ENCODE data around the gene SLC16A6. TPM values are rescaled to one million over a fixed set of nuclear protein-coding genes. Genes with fewer than 3 reads are reported as not detected.
"Not testable (repeated sequence)": the region's sequence is repeated elsewhere in the genome, so short reads cannot be mapped to it uniquely, and the experiment has no call there.

The SLC16A6 gene
- polyA plus RNA-seq, 3 donors = 12.3 to 24.7 (median 14.0) TPM

GRCh38 chr17:68288375-68288774 is 2.6 kb downstream of the SLC16A6 start:
- H3K27me3 ChIP-seq (ENCODE audit: control insufficient read depth in 2 of 2, insufficient read depth in 2 of 2, low read length in 2 of 2) = no peaks in the 10 kb centered on the region
- H3K27me3 Mint-ChIP-seq (ENCODE audit: low read depth in 3 of 3) = peaks cover 0 to 2% (median 0%) of the 10 kb centered on the region in 3 donors
- H3K4me1 ChIP-seq (ENCODE audit: control insufficient read depth in 1 of 2, insufficient read depth in 2 of 2, low read length in 2 of 2) = peaks cover 44 to 53% of the 10 kb centered on the region in 2 donors
- no CpG with 5 or more reads among the region's 5 CpGs for WGBS (ENCODE audit: insufficient coverage)
- H3K9me3 ChIP-seq (replicated peaks in 1 of 2; ENCODE audit: control insufficient read depth in 1 of 2, insufficient read depth in 1 of 2, low read length in 2 of 2) = no peaks in the 10 kb centered on the region
- H3K79me2 ChIP-seq (ENCODE audit: insufficient read depth, low read length) = peaks cover 74% of the 10 kb centered on the region
- H3K27ac Mint-ChIP-seq = peak overlapping the region; percentile 96 to 100 (median 99)
- H4K20me1 ChIP-seq (ENCODE audit: insufficient read depth, low read length) = peaks cover 21% of the 10 kb centered on the region
- intact Hi-C loops (cut with micrococcal nuclease) = no loop called here
- DNase-seq = peak; percentile 87 to 93 (median 88)
- H3K27ac ChIP-seq (ENCODE audit: low read depth in 1 of 2, low read length in 2 of 2) = peak overlapping the region; percentile 97 to 100
- H3K4me1 Mint-ChIP-seq = peaks cover 41% of the 10 kb centered on the region
- H3K36me3 Mint-ChIP-seq = peaks cover 27 to 48% of the 10 kb centered on the region in 2 donors
- H2AFZ ChIP-seq (ENCODE audit: insufficient read depth, low read depth, low read length, poor library complexity, severe bottlenecking) = no peak overlapping the region
- H3K9ac ChIP-seq (ENCODE audit: insufficient read depth, low read length, poor library complexity, severe bottlenecking) = peak overlapping the region; percentile 100
- peaks cover 20 to 33% of the 10 kb centered on the region in 2 donors for H3K36me3 ChIP-seq (replicated peaks in 1 of 2; ENCODE audit: control insufficient read depth in 1 of 2, insufficient read depth in 2 of 2, low read length in 2 of 2)
- TF ChIP-seq, protein P1, sequence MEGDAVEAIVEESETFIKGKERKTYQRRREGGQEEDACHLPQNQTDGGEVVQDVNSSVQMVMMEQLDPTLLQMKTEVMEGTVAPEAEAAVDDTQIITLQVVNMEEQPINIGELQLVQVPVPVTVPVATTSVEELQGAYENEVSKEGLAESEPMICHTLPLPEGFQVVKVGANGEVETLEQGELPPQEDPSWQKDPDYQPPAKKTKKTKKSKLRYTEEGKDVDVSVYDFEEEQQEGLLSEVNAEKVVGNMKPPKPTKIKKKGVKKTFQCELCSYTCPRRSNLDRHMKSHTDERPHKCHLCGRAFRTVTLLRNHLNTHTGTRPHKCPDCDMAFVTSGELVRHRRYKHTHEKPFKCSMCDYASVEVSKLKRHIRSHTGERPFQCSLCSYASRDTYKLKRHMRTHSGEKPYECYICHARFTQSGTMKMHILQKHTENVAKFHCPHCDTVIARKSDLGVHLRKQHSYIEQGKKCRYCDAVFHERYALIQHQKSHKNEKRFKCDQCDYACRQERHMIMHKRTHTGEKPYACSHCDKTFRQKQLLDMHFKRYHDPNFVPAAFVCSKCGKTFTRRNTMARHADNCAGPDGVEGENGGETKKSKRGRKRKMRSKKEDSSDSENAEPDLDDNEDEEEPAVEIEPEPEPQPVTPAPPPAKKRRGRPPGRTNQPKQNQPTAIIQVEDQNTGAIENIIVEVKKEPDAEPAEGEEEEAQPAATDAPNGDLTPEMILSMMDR (IDR thresholded peaks at IDR 0.05) = no peak
- H3K9me3 Mint-ChIP-seq = peaks cover 0 to 2% (median 0%) of the 10 kb centered on the region in 7 donors
- peak overlapping the region; percentile 79 for H3K4me2 ChIP-seq (replicated peaks; ENCODE audit: extremely low read depth, low read length, poor library complexity, severe bottlenecking)
- peak overlapping the region; percentile 22 to 97 (median 87) for H3K4me3 ChIP-seq (replicated peaks in 1 of 3; ENCODE audit: low read depth in 2 of 3, low read length in 3 of 3)
- H3K4me3 Mint-ChIP-seq = peak overlapping the region; percentile 97 to 99

- H3K4me3 ChIP-seq (replicated peaks in 1 of 3; ENCODE audit: low read depth in 2 of 3, low read length in 3 of 3); H3K27me3 Mint-ChIP-seq (ENCODE audit: low read depth in 3 of 3); H3K4me2 ChIP-seq (replicated peaks; ENCODE audit: extremely low read depth, low read length, poor library complexity, severe bottlenecking); DNase-seq; H3K27ac Mint-ChIP-seq; H3K9ac ChIP-seq (ENCODE audit: insufficient read depth, low read length, poor library complexity, severe bottlenecking); H3K4me3 Mint-ChIP-seq; H3K4me1 Mint-ChIP-seq; intact Hi-C loops (cut with micrococcal nuclease); H3K27ac ChIP-seq (ENCODE audit: low read depth in 1 of 2, low read length in 2 of 2); H3K9me3 ChIP-seq (replicated peaks in 1 of 2; ENCODE audit: control insufficient read depth in 1 of 2, insufficient read depth in 1 of 2, low read length in 2 of 2); H3K4me1 ChIP-seq (ENCODE audit: control insufficient read depth in 1 of 2, insufficient read depth in 2 of 2, low read length in 2 of 2); H3K27me3 ChIP-seq (ENCODE audit: control insufficient read depth in 2 of 2, insufficient read depth in 2 of 2, low read length in 2 of 2); H2AFZ ChIP-seq (ENCODE audit: insufficient read depth, low read depth, low read length, poor library complexity, severe bottlenecking): not testable (repeated sequence)
- Histone ChIP-seq H4K20me1 (ENCODE audit: insufficient read depth, low read length) (peaks cover 77% of the 10 kb centered on the region), H3K36me3 (replicated peaks in 1 of 2; ENCODE audit: control insufficient read depth in 1 of 2, insufficient read depth in 2 of 2, low read length in 2 of 2) (peaks cover 62 to 92% of the 10 kb centered on the region in 2 donors), H3K79me2 (ENCODE audit: insufficient read depth, low read length) (peaks cover 71% of the 10 kb centered on the region)
- no CpG with 5 or more reads among the region's 6 CpGs for WGBS (ENCODE audit: insufficient coverage)
- Mint-ChIP-seq H3K9me3 (peaks cover 3 to 13% (median 7%) of the 10 kb centered on the region in 7 donors), H3K36me3 (peaks cover 68 to 93% of the 10 kb centered on the region in 2 donors)
Measured at GRCh38 chr17:68281965-68282364, 9.0 kb downstream of the SLC16A6 start.
